OCI-LY7 (cell line): ENCODE data around the gene LPCAT1. TPM values are rescaled to one million over a fixed set of nuclear protein-coding genes. Genes with fewer than 3 reads are reported as not detected.

Experiments
- BruUV-seq: library from RNA; stranded (reverse); fragments of 400-500 nt; replicated peaks from 2 replicates; lab custom pipeline; 2021; lab: Mats Ljungman, UMichigan
- CTCF ChIA-PET: fragments of 300-600 bp; sonication (Branson Sonifier 250); formaldehyde crosslinking; loops from one replicate; lab custom pipeline; 2022; ENCODE audit warnings: antibody characterized with exemption; ENCODE audit not compliant: unreplicated experiment; lab: Charles Lee
- POLR2A ChIA-PET: fragments of 300-600 bp; sonication (Branson Sonifier 250); formaldehyde crosslinking; loops from one replicate; lab custom pipeline; 2022; ENCODE audit warnings: antibody characterized with exemption; lab: Charles Lee
- DNase-seq: peaks from one replicate; pipeline ENCODE4 v3.0.0-alpha.2; 2015; ENCODE audit warnings: low spot score
- H2AFZ ChIP-seq: fragments of 200-600 bp; sonication (generic), shearing (Covaris generic); 2 replicates; pipeline ENCODE4 v1.6.1; 2014; ENCODE audit warnings: mild to moderate bottlenecking, antibody characterized with exemption, low read length, moderate library complexity
- H3K27ac ChIP-seq: fragments of 200-600 bp; sonication (generic); 2 replicates; pipeline ENCODE4 v1.5.1; 2014; ENCODE audit warnings: mixed run types, low read depth, mild to moderate bottlenecking, moderate library complexity, low read length, inconsistent platforms; ENCODE audit not compliant: poor library complexity, severe bottlenecking
- H3K36me3 ChIP-seq: fragments of 200-600 bp; sonication (generic); 2 replicates; pipeline ENCODE4 v1.6.1; 2014; ENCODE audit warnings: mild to moderate bottlenecking, antibody characterized with exemption, low read length, moderate library complexity, mixed read lengths; ENCODE audit not compliant: insufficient read depth
- H3K4me1 ChIP-seq: fragments of 200-600 bp; sonication (generic); 2 replicates; pipeline ENCODE4 v1.5.1; 2014; ENCODE audit warnings: mild to moderate bottlenecking, low read length; ENCODE audit not compliant: insufficient read depth, poor library complexity, severe bottlenecking
- H3K4me2 ChIP-seq: fragments of 200-600 bp; sonication (generic); 2 replicates; pipeline ENCODE4 v1.6.1; 2014; ENCODE audit warnings: mild to moderate bottlenecking, low read length
- H3K4me3 ChIP-seq: fragments of 200-600 bp; sonication (generic); 2 replicates; pipeline ENCODE4 v1.5.1; 2014; ENCODE audit warnings: mild to moderate bottlenecking, low read depth, low read length; ENCODE audit not compliant: poor library complexity, severe bottlenecking
- H3K79me2 ChIP-seq: fragments of 200-600 bp; sonication (generic); 2 replicates; pipeline ENCODE4 v1.6.1; 2016; ENCODE audit warnings: low read depth, mild to moderate bottlenecking, low read length, moderate library complexity, mixed read lengths; ENCODE audit not compliant: insufficient read depth
- H3K9me2 ChIP-seq: fragments of 200-600 bp; sonication (generic); 2 replicates; pipeline ENCODE4 v1.6.1; 2016; ENCODE audit warnings: mild to moderate bottlenecking, low read length, mixed read lengths; ENCODE audit not compliant: insufficient read depth
- H3K9me3 ChIP-seq: fragments of 200-600 bp; sonication (generic); 2 replicates; pipeline ENCODE4 v1.6.1; 2014; ENCODE audit warnings: mild to moderate bottlenecking, mixed run types, low read length, mixed read lengths
- H4K20me1 ChIP-seq: fragments of 200-600 bp; sonication (generic); 2 replicates; pipeline ENCODE4 v1.6.1; 2014; ENCODE audit warnings: mild to moderate bottlenecking, antibody characterized with exemption, low read length, moderate library complexity, mixed read lengths; ENCODE audit not compliant: insufficient read depth
- CTCF ChIP-seq: fragments of 200-600 bp; sonication (generic); conservative IDR thresholded peaks from 2 replicates; pipeline ENCODE4 v1.5.1; 2014; ENCODE audit warnings: mild to moderate bottlenecking, antibody characterized with exemption, low read length, moderate library complexity, mixed read lengths
- EZH2phosphoT487 ChIP-seq: fragments of 200-600 bp; sonication (generic); IDR thresholded peaks from 2 replicates; pipeline ENCODE4 v1.6.1; 2018; ENCODE audit warnings: low read depth, borderline replicate concordance, mild to moderate bottlenecking, mixed run types, antibody characterized with exemption, low read length, moderate library complexity, mixed read lengths
- intact Hi-C: fragments of 100-400 bp; cut with micrococcal nuclease; formaldehyde crosslinking; loops from one replicate; pipeline ENCODE4 v1.10.0; 2022; ENCODE audit not compliant: unreplicated experiment
- total RNA-seq, 2 experiments: library from RNA; depleted of rRNA in 1 of 2; stranded (reverse); fragments of >200 nt in 1 of 2; shearing (Covaris generic) in 1 of 2; gene quantifications; 2 replicates each; pipeline ENCODE4 v1.2.3, GENCODE V29; 2014 to 2022

LPCAT1 gene
- total RNA-seq, 2 experiments from 2014 or later, result 47.7 to 63.6 TPM

- Histone ChIP-seq H3K9me3 (peaks cover 8% of the 10 kb centered on the region; the same call in 1 of the 2 replicates), H3K36me3 (no peaks in the 10 kb centered on the region), H3K4me1 (peaks cover 35% of the 10 kb centered on the region), H3K27ac (no peak overlapping the region), H3K9me2 (no peaks in the 10 kb centered on the region), H3K4me3 (no peak overlapping the region), H3K79me2 (peaks cover 18% of the 10 kb centered on the region; the same call in 1 of the 2 replicates), H4K20me1 (no peaks in the 10 kb centered on the region), H3K4me2 (no peak overlapping the region), H2AFZ (no peak overlapping the region)
- ChIA-PET CTCF (no interaction called here), POLR2A (interaction anchor here (0.7 to 0.9 kb wide), 2 partner anchors 22 to 317 kb away, joined by 3 to 4 read pairs; no protein-coding TSS in a partner anchor)
- BruUV-seq, result no TSS peak
- DNase-seq, result no peak
- intact Hi-C loops, result no loop called here
- TF ChIP-seq CTCF, result no peak
Observed at GRCh38 chr5:1538276-1538675, 14.5 kb upstream of the LPCAT1 start.

GRCh38 chr5:1537603-1538154 lies 13.9 kb upstream of the LPCAT1 start:
- peak overlapping the region; percentile 92 for H2AFZ ChIP-seq
- no peak overlapping the region for H3K4me2 ChIP-seq
- H3K79me2 ChIP-seq, result peaks cover 20% of the 10 kb centered on the region; the same call in 1 of the 2 replicates
- TF ChIP-seq CTCF (no peak), EZH2phosphoT487 (no peak)
- ChIA-PET POLR2A (interaction anchor here (0.8 kb wide), 1 partner anchor 12 kb away, joined by 6 read pairs; no protein-coding TSS in a partner anchor), CTCF (no interaction called here)
- intact Hi-C loops, result no loop called here
- no peaks in the 10 kb centered on the region for H3K9me2 ChIP-seq
- no peaks in the 10 kb centered on the region for H4K20me1 ChIP-seq
- H3K4me1 ChIP-seq, result peaks cover 37% of the 10 kb centered on the region
- peaks cover 8% of the 10 kb centered on the region; the same call in 1 of the 2 replicates for H3K9me3 ChIP-seq
- H3K36me3 ChIP-seq, result no peaks in the 10 kb centered on the region
- no TSS peak for BruUV-seq
- H3K4me3 ChIP-seq, result no peak overlapping the region
- no peak for DNase-seq
- H3K27ac ChIP-seq, result no peak overlapping the region
